PC-3 (cell line): ENCODE data around the gene DNAAF5. TPM values are rescaled to one million over a fixed set of nuclear protein-coding genes. Genes with fewer than 3 reads are reported as not detected.

Experiments
- ATAC-seq: fragments of 200-7000 bp; cut with Tn5 transposase; 2 replicates; pipeline ENCODE4 v1.9.1; 2020; ENCODE audit warnings: mild to moderate bottlenecking, moderate library complexity
- BruUV-seq: library from RNA; stranded (reverse); fragments of 400-500 nt; replicated peaks from 2 replicates; lab custom pipeline; 2021; lab: Mats Ljungman, UMichigan
- CTCF ChIA-PET: fragments of 300-600 bp; sonication (Branson Sonifier 250); formaldehyde crosslinking; loops from one replicate; lab custom pipeline; 2022; ENCODE audit warnings: antibody characterized with exemption; lab: Charles Lee
- POLR2A ChIA-PET: fragments of 300-600 bp; sonication (Branson Sonifier 250); formaldehyde crosslinking; loops from one replicate; lab custom pipeline; 2022; ENCODE audit warnings: antibody characterized with exemption; ENCODE audit not compliant: unreplicated experiment; lab: Charles Lee
- DNase-seq: peaks from one replicate; pipeline ENCODE4 v3.0.0-alpha.2; 2015
- H2AFZ ChIP-seq: fragments of 300-600 bp; sonication (generic); 2 replicates; pipeline ENCODE4 v1.6.0; 2016; ENCODE audit warnings: antibody characterized with exemption, low read length
- H3F3A ChIP-seq: fragments of 300-600 bp; sonication (generic); one replicate; pipeline ENCODE4 v1.6.0; 2017; ENCODE audit warnings: antibody characterized with exemption, low read length, control low read depth, mild to moderate bottlenecking; ENCODE audit not compliant: unreplicated experiment
- H3K27ac ChIP-seq: fragments of 300-600 bp; sonication (generic); 2 replicates; pipeline ENCODE4 v1.5.1; 2016; ENCODE audit warnings: mild to moderate bottlenecking, low read length
- H3K27me3 ChIP-seq: fragments of 300-600 bp; sonication (generic); 2 replicates; pipeline ENCODE4 v1.6.1; 2016; ENCODE audit warnings: low read length, mixed read lengths
- H3K36me3 ChIP-seq: fragments of 300-600 bp; sonication (generic); 2 replicates; pipeline ENCODE4 v1.6.1; 2016; ENCODE audit warnings: low read depth, mixed run types, low read length, mixed read lengths
- H3K4me1 ChIP-seq: fragments of 300-600 bp; sonication (generic); 2 replicates; pipeline ENCODE4 v1.5.1; 2016; ENCODE audit warnings: low read length; ENCODE audit not compliant: insufficient read depth
- H3K4me2 ChIP-seq: fragments of 300-600 bp; sonication (generic); 2 replicates; pipeline ENCODE4 v1.6.0; 2016; ENCODE audit warnings: low read length
- H3K4me3 ChIP-seq: fragments of 300-600 bp; sonication (generic); 2 replicates; pipeline ENCODE4 v1.5.1; 2016; ENCODE audit warnings: mild to moderate bottlenecking, low read length, mixed read lengths
- H3K79me2 ChIP-seq: fragments of 300-600 bp; sonication (generic); 2 replicates; pipeline ENCODE4 v1.6.1; 2017; ENCODE audit warnings: low read length, mixed read lengths
- H3K9ac ChIP-seq: fragments of 300-600 bp; sonication (generic); 2 replicates; pipeline ENCODE4 v1.6.0; 2016; ENCODE audit warnings: mild to moderate bottlenecking, low read length
- H3K9me2 ChIP-seq: fragments of 300-600 bp; sonication (generic); replicated peaks from 2 replicates; pipeline ENCODE4 v1.6.1; 2016; ENCODE audit warnings: mixed run types, low read length, mixed read lengths
- H3K9me3 ChIP-seq: fragments of 300-600 bp; sonication (generic); 2 replicates; pipeline ENCODE4 v1.6.1; 2016; ENCODE audit warnings: low read length, mixed read lengths
- H4K20me1 ChIP-seq: fragments of 300-600 bp; sonication (generic); 2 replicates; pipeline ENCODE4 v1.6.1; 2016; ENCODE audit warnings: low read length, mixed read lengths
- CTCF ChIP-seq: fragments of 300-600 bp; sonication (generic); conservative IDR thresholded peaks from 2 replicates; pipeline ENCODE4 v1.5.1; 2017; ENCODE audit warnings: antibody characterized with exemption, low read depth, mild to moderate bottlenecking, low read length
- EZH2 ChIP-seq: fragments of 300-600 bp; sonication (generic); IDR thresholded peaks from one replicate; pipeline ENCODE4 v1.6.1; 2017; ENCODE audit warnings: antibody characterized with exemption, mild to moderate bottlenecking, low read length; ENCODE audit not compliant: unreplicated experiment
- EZH2phosphoT487 ChIP-seq: fragments of 300-600 bp; sonication (generic); IDR thresholded peaks from 2 replicates; pipeline ENCODE4 v1.6.1; 2018; ENCODE audit warnings: mild to moderate bottlenecking, antibody characterized with exemption, low read length, borderline replicate concordance
- intact Hi-C: fragments of 100-400 bp; cut with micrococcal nuclease; formaldehyde crosslinking; loops from 2 replicates; pipeline ENCODE4 v1.9.0; 2023
- total RNA-seq: library from RNA; depleted of rRNA; stranded (reverse); fragments of >200 nt; gene quantifications from 2 replicates; pipeline ENCODE4 v1.2.3, GENCODE V29; 2014

Gene DNAAF5
- total RNA-seq, 1 experiment from 2014 or later: 66.3 TPM

- ChIA-PET CTCF (no interaction called here), POLR2A (no interaction called here)
- Histone ChIP-seq H3K36me3 (peaks cover 7% of the 10 kb centered on the region), H3K4me3 (no peak overlapping the region), H3K9me2 (no peaks in the 10 kb centered on the region), H3K79me2 (peaks cover 49% of the 10 kb centered on the region), H3K9ac (no peak overlapping the region), H3K9me3 (no peaks in the 10 kb centered on the region), H3K27me3 (no peaks in the 10 kb centered on the region), H3F3A (no peaks in the 10 kb centered on the region), H2AFZ (no peak overlapping the region), H3K27ac (no peak overlapping the region), H4K20me1 (peaks cover 5% of the 10 kb centered on the region; the same call in 1 of the 2 replicates), H3K4me2 (no peak overlapping the region), H3K4me1 (no peaks in the 10 kb centered on the region)
- TF ChIP-seq EZH2phosphoT487 (no peak), EZH2 (no peak), CTCF (no peak)
- no TSS peak for BruUV-seq
- no peak for DNase-seq
- intact Hi-C loops: no loop called here
- no peak for ATAC-seq
Observed at GRCh38 chr7:739983-740942, 13.8 kb downstream of the DNAAF5 start.

- Histone ChIP-seq H2AFZ (no peak overlapping the region), H3K4me1 (no peaks in the 10 kb centered on the region), H3K4me3 (no peak overlapping the region), H3K36me3 (peaks cover 10% of the 10 kb centered on the region), H3K9me3 (no peaks in the 10 kb centered on the region), H3K9ac (no peak overlapping the region), H3F3A (no peaks in the 10 kb centered on the region), H4K20me1 (peaks cover 5% of the 10 kb centered on the region; the same call in 1 of the 2 replicates), H3K9me2 (no peaks in the 10 kb centered on the region), H3K27ac (no peak overlapping the region), H3K27me3 (no peaks in the 10 kb centered on the region), H3K79me2 (peaks cover 47% of the 10 kb centered on the region), H3K4me2 (no peak overlapping the region)
- intact Hi-C loops: no loop called here
- ChIA-PET POLR2A (no interaction called here), CTCF (no interaction called here)
- BruUV-seq: no TSS peak
- TF ChIP-seq CTCF (no peak), EZH2 (no peak), EZH2phosphoT487 (no peak)
- DNase-seq (no peak), ATAC-seq (no peak)
Observed at GRCh38 chr7:741191-741671, 14.7 kb downstream of the DNAAF5 start.

GRCh38 chr7:741850-742249 lies 15.4 kb downstream of the DNAAF5 start:
- Histone ChIP-seq H3K4me2 (no peak overlapping the region), H3K27me3 (no peaks in the 10 kb centered on the region), H3K9me3 (no peaks in the 10 kb centered on the region), H4K20me1 (peaks cover 5% of the 10 kb centered on the region; the same call in 1 of the 2 replicates), H2AFZ (no peak overlapping the region), H3K79me2 (peaks cover 45% of the 10 kb centered on the region), H3K4me3 (no peak overlapping the region), H3K9me2 (no peaks in the 10 kb centered on the region), H3F3A (no peaks in the 10 kb centered on the region), H3K9ac (no peak overlapping the region), H3K27ac (no peak overlapping the region), H3K4me1 (no peaks in the 10 kb centered on the region), H3K36me3 (peaks cover 10% of the 10 kb centered on the region)
- no peak for ATAC-seq
- intact Hi-C loops: no loop called here
- BruUV-seq: no TSS peak
- ChIA-PET CTCF (no interaction called here), POLR2A (interaction anchor here (0.6 kb wide), 1 partner anchor 240 kb away, joined by 4 read pairs; no protein-coding TSS in a partner anchor)
- no peak for DNase-seq
- TF ChIP-seq EZH2 (no peak), CTCF (no peak)
